Stimulated activated CD8-positive, alpha-beta memory T cell treated with anti-CD3 and anti-CD28 coated beads, Interleukin-4, amount 100 ng/mL, for 48 hours (primary cell): ENCODE data around the gene SLC28A1.

Source experiments
- DNase-seq: peaks from one replicate; pipeline ENCODE4 v3.0.0-alpha.2; 2020

The SLC28A1 gene

GRCh38 chr15:84942456-84942855 lies 58.0 kb downstream of the SLC28A1 start:
- DNase-seq = no peak

- no peak for DNase-seq
Measured at GRCh38 chr15:84944311-84944710, 59.8 kb downstream of the SLC28A1 start.

GRCh38 chr15:84944861-84945260 lies 60.4 kb downstream of the SLC28A1 start:
- no peak for DNase-seq

GRCh38 chr15:84946772-84947489 lies 62.5 kb downstream of the SLC28A1 start:
- DNase-seq = no peak

- no peak for DNase-seq
Measured at GRCh38 chr15:84947947-84948830, 63.7 kb downstream of the SLC28A1 start.

GRCh38 chr15:84949043-84949442 lies 64.6 kb downstream of the SLC28A1 start:
- no peak for DNase-seq

- no peak for DNase-seq
Measured at GRCh38 chr15:84949845-84950569, 65.5 kb downstream of the SLC28A1 start.

GRCh38 chr15:84950570-84951111 lies 66.2 kb downstream of the SLC28A1 start:
- DNase-seq = no peak

- DNase-seq = no peak
Measured at GRCh38 chr15:84951736-84952135, 67.3 kb downstream of the SLC28A1 start.

- DNase-seq = no peak
Measured at GRCh38 chr15:84953136-84953535, 68.7 kb downstream of the SLC28A1 start.

- no peak for DNase-seq
Measured at GRCh38 chr15:84953726-84954125, 69.3 kb downstream of the SLC28A1 start.

GRCh38 chr15:84955089-84955848 lies 70.8 kb downstream of the SLC28A1 start:
- DNase-seq = peak; percentile 48

GRCh38 chr15:84956199-84956598 lies 71.7 kb downstream of the SLC28A1 start:
- no peak for DNase-seq

GRCh38 chr15:84960391-84961113 lies 76.1 kb downstream of the SLC28A1 start:
- no peak for DNase-seq

- no peak for DNase-seq
Measured at GRCh38 chr15:84961114-84961452, 76.6 kb downstream of the SLC28A1 start.

- DNase-seq = no peak
Measured at GRCh38 chr15:84961707-84962106, 77.2 kb downstream of the SLC28A1 start.

GRCh38 chr15:84962955-84963354 lies 78.5 kb downstream of the SLC28A1 start:
- DNase-seq = no peak

GRCh38 chr15:84967380-84967779 lies 82.9 kb downstream of the SLC28A1 start:
- no peak for DNase-seq

GRCh38 chr15:84968301-84968700 lies 83.8 kb downstream of the SLC28A1 start:
- no peak for DNase-seq

- DNase-seq = no peak
Measured at GRCh38 chr15:84969257-84969656, 84.8 kb downstream of the SLC28A1 start.

GRCh38 chr15:84970843-84971242 lies 86.4 kb downstream of the SLC28A1 start:
- no peak for DNase-seq
